HepG2 (cell line): ENCODE data around the gene FAM222B. TPM values are rescaled to one million over a fixed set of nuclear protein-coding genes. Genes with fewer than 3 reads are reported as not detected.

Experiments
- ATF1 ChIP-seq: IDR thresholded peaks from 2 replicates; pipeline ENCODE4 v1.6.1; 2016; ENCODE audit warnings: mild to moderate bottlenecking, control low read depth
- DZIP1 ChIP-seq: sonication (generic); formaldehyde crosslinking; IDR thresholded peaks from 2 replicates; pipeline ENCODE4 v1.5.0; 2020; ENCODE audit warnings: mild to moderate bottlenecking, missing genetic modification reagents
- HDAC2 ChIP-seq: sonication (generic); formaldehyde crosslinking; IDR thresholded peaks from 2 replicates; pipeline ENCODE4 v1.4.0; 2020; ENCODE audit warnings: missing genetic modification reagents
- HIVEP1 ChIP-seq: sonication (generic); formaldehyde crosslinking; IDR thresholded peaks from 2 replicates; pipeline ENCODE4 v1.4.0; 2020; ENCODE audit warnings: mild to moderate bottlenecking, missing genetic modification reagents
- HOXD1 ChIP-seq: sonication (generic); formaldehyde crosslinking; IDR thresholded peaks from 2 replicates; pipeline ENCODE4 v1.5.0; 2020; ENCODE audit warnings: missing genetic modification reagents
- MTF1 ChIP-seq: sonication (generic); formaldehyde crosslinking; IDR thresholded peaks from 2 replicates; pipeline ENCODE4 v1.5.0; 2020; ENCODE audit warnings: missing genetic modification reagents
- MXD4 ChIP-seq: IDR thresholded peaks from 2 replicates; pipeline ENCODE4 v1.6.1; 2016; ENCODE audit warnings: mild to moderate bottlenecking, missing biosample characterization, missing genetic modification reagents
- NFYC ChIP-seq: IDR thresholded peaks from 2 replicates; pipeline ENCODE4 v1.6.1; 2016; ENCODE audit warnings: missing genetic modification reagents, missing compliant biosample characterization
- PATZ1 ChIP-seq: sonication (generic); formaldehyde crosslinking; IDR thresholded peaks from 2 replicates; pipeline ENCODE4 v1.4.0; 2020; ENCODE audit warnings: missing genetic modification reagents
- PLRG1 ChIP-seq: fragments of 450-650 bp; conservative IDR thresholded peaks from 2 replicates; pipeline ENCODE4 v1.6.1; 2016
- POGZ ChIP-seq: sonication (generic); formaldehyde crosslinking; IDR thresholded peaks from 2 replicates; pipeline ENCODE4 v1.4.0; 2020; ENCODE audit warnings: mild to moderate bottlenecking, missing genetic modification reagents
- RBAK ChIP-seq: sonication (generic); formaldehyde crosslinking; IDR thresholded peaks from 2 replicates; pipeline ENCODE4 v1.5.1; 2020; ENCODE audit warnings: mild to moderate bottlenecking, missing genetic modification reagents
- RCOR2 ChIP-seq: IDR thresholded peaks from 2 replicates; pipeline ENCODE4 v1.6.1; 2016; ENCODE audit warnings: missing biosample characterization, missing genetic modification reagents
- SIX4 ChIP-seq: sonication (generic); formaldehyde crosslinking; IDR thresholded peaks from 2 replicates; pipeline ENCODE4 v1.4.0; 2020; ENCODE audit warnings: missing genetic modification reagents
- SMARCE1 ChIP-seq: fragments of 450-650 bp; IDR thresholded peaks from 2 replicates; pipeline ENCODE4 v1.6.1; 2017; ENCODE audit warnings: borderline replicate concordance
- TEAD2 ChIP-seq: sonication (generic); formaldehyde crosslinking; IDR thresholded peaks from 2 replicates; pipeline ENCODE4 v1.9.0; 2021; ENCODE audit warnings: missing genetic modification reagents
- TERF1 ChIP-seq: sonication (generic); formaldehyde crosslinking; IDR thresholded peaks from 2 replicates; pipeline ENCODE4 v1.8.0; 2022; ENCODE audit warnings: mild to moderate bottlenecking, missing genetic modification reagents, moderate library complexity
- ZNF260 ChIP-seq: sonication (generic); formaldehyde crosslinking; IDR thresholded peaks from 2 replicates; pipeline ENCODE4 v1.4.0; 2020; ENCODE audit warnings: missing genetic modification reagents, low read depth, mild to moderate bottlenecking, borderline replicate concordance
- ZNF292 ChIP-seq: sonication (generic); formaldehyde crosslinking; IDR thresholded peaks from 2 replicates; pipeline ENCODE4 v1.8.1; 2022; ENCODE audit warnings: mild to moderate bottlenecking, low read depth, missing genetic modification reagents, borderline replicate concordance
- ZNF343 ChIP-seq: sonication (generic); formaldehyde crosslinking; IDR thresholded peaks from 2 replicates; pipeline ENCODE4 v1.4.0; 2020; ENCODE audit warnings: mild to moderate bottlenecking, missing genetic modification reagents
- ZNF446 ChIP-seq: sonication (generic); formaldehyde crosslinking; IDR thresholded peaks from 2 replicates; pipeline ENCODE4 v1.5.0; 2020; ENCODE audit warnings: mild to moderate bottlenecking, missing genetic modification reagents
- ZNF451 ChIP-seq: sonication (generic); formaldehyde crosslinking; IDR thresholded peaks from 2 replicates; pipeline ENCODE4 v1.5.0; 2020; ENCODE audit warnings: mild to moderate bottlenecking, missing genetic modification reagents
- ZNF576 ChIP-seq: sonication (generic); formaldehyde crosslinking; IDR thresholded peaks from 2 replicates; pipeline ENCODE4 v1.4.0; 2020; ENCODE audit warnings: mild to moderate bottlenecking, missing genetic modification reagents
- ZNF652 ChIP-seq: IDR thresholded peaks from 2 replicates; pipeline ENCODE4 v1.6.1; 2016; ENCODE audit warnings: low read depth, borderline replicate concordance
- ZNF766 ChIP-seq: sonication (generic); formaldehyde crosslinking; IDR thresholded peaks from 2 replicates; pipeline ENCODE4 v1.5.0; 2020; ENCODE audit warnings: missing genetic modification reagents, borderline replicate concordance
- ZNF788 ChIP-seq: sonication (generic); formaldehyde crosslinking; IDR thresholded peaks from 2 replicates; pipeline ENCODE4 v1.5.0; 2020; ENCODE audit warnings: mild to moderate bottlenecking, missing genetic modification reagents, borderline replicate concordance
- ZNF790 ChIP-seq: sonication (generic); formaldehyde crosslinking; IDR thresholded peaks from 2 replicates; pipeline ENCODE4 v1.8.0; 2022; ENCODE audit warnings: missing genetic modification reagents, mild to moderate bottlenecking, borderline replicate concordance
- polyA plus RNA-seq, 8 experiments: library from polyadenylated mRNA; depleted of rRNA in 3 of 8; stranded (reverse) in 7 of 8; unstranded in 1 of 8; fragments of >200 nt; fragmentation: Illumina TruSeq in 4 of 8; extraction: Trizol in 4 of 8; gene quantifications; 2 replicates each; pipeline versions ENCODE4 v1.2.1 to v1.2.3, GENCODE V29; 2011 to 2016; ENCODE audit warnings: low read depth in 4 of 8, missing spikeins in 1 of 8, mixed read lengths in 1 of 8; ENCODE audit not compliant: insufficient read depth in 1 of 8
- total RNA-seq, 5 experiments: library from RNA; depleted of rRNA; stranded (reverse); fragments of >200 nt; fragmentation: Illumina TruSeq; extraction: Trizol; gene quantifications; 2 replicates each; pipeline ENCODE4 v1.2.3, GENCODE V29; 2016; ENCODE audit warnings: low read depth in 1 of 5

FAM222B gene
- total and polyA plus RNA-seq, 2 of the 13 experiments (the other 11 are each of a cell fraction or from before 2014, with no cell fraction given): 3.5 to 7.3 TPM

GRCh38 chr17:28728364-28729200 is 114.0 kb downstream of the FAM222B start, which contains the start of gene NEK8 (continued):
- no peak for TF ChIP-seq POGZ (CRISPR knock-in tag)
- no peak for TF ChIP-seq ZNF576
- no peak for TF ChIP-seq ZNF446 (CRISPR knock-in tag)
- peak; percentile 78; the same call in 1 of the 2 replicates for TF ChIP-seq ZNF766 (CRISPR knock-in tag)
- no peak for TF ChIP-seq ZNF343 (CRISPR knock-in tag)
- no peak for TF ChIP-seq NFYC (CRISPR knock-in tag)
- TF ChIP-seq PLRG1: no peak
- TF ChIP-seq SMARCE1: no peak
- TF ChIP-seq TEAD2: no peak
- no peak for TF ChIP-seq DZIP1
- TF ChIP-seq MTF1 (CRISPR knock-in tag): no peak
- TF ChIP-seq HIVEP1 (CRISPR knock-in tag): no peak; the same call in 1 of the 2 replicates
- TF ChIP-seq ZNF788 (CRISPR knock-in tag): peak; percentile 78; the same call in 1 of the 2 replicates
- TF ChIP-seq MXD4 (CRISPR knock-in tag): no peak; the same call in 1 of the 2 replicates
- TF ChIP-seq ZNF451: no peak
- no peak for TF ChIP-seq TERF1
- TF ChIP-seq ZNF260 (CRISPR knock-in tag): no peak
- no peak for TF ChIP-seq SIX4 (CRISPR knock-in tag)
- no peak for TF ChIP-seq ATF1
- peak; percentile 42; the same call in 1 of the 2 replicates for TF ChIP-seq HOXD1 (CRISPR knock-in tag)
- no peak for TF ChIP-seq ZNF790
- no peak for TF ChIP-seq RBAK (CRISPR knock-in tag)
- TF ChIP-seq ZNF652 (CRISPR knock-in tag): no peak
- TF ChIP-seq RCOR2 (CRISPR knock-in tag): no peak
- TF ChIP-seq PATZ1 (CRISPR knock-in tag): no peak
- no peak for TF ChIP-seq HDAC2
- TF ChIP-seq ZNF292 (CRISPR knock-in tag): no peak
